ENCODE data around the gene CYP2W1. TPM values are rescaled to one million over a fixed set of nuclear protein-coding genes. Genes with fewer than 3 reads are reported as not detected.

CYP2W1 gene
- total RNA-seq, 1 experiment from 2014 or later = not detected

DNA sequence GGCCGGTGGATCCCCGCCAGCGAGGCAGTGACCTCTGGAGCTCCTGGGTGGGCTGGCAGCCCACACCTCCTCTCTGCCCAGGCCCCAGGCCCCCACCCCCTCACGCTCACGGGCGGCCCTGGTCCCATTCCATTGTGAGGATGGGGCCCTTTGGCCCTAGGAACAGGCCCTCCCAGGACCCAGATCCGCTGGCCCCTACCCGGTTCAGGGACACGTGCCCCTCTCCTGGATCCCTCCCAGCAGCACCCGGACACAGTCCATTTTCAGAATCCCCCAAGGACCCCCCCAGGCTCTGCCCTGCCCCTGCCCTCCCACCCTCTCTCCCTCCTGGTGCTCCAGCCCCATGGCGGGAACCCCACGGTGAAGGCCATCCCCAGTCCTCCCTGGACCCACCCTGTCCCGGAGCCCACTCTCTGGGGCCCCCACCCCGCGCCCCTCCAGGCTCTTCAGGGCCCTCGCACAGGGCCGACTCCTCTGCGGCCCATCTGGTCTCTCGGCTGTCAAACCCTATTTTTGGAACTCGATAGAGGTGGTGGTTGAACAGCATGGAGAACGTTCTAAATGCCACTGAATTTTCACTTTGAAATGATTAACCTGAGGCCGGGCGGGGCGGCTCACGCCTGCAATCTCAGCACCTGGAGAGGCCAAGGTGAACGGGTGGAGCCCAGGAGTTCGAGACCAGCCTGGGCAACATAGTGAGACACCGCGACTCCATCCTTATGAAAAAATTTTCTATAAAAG, 36.6 kb upstream of the CYP2W1 start:
- DNase-seq (no peak), ATAC-seq (no peak)
- Histone ChIP-seq H3K27me3 (ENCODE audit: low read length) (no peaks in the 10 kb centered on the region), H3K4me3 (ENCODE audit: low read length) (no peak overlapping the region), H3K79me2 (ENCODE audit: low read length) (no peaks in the 10 kb centered on the region), H3K9me3 (ENCODE audit: low read length) (no peaks in the 10 kb centered on the region), H3K9ac (ENCODE audit: low read length) (peak overlapping the region; percentile 55), H3K36me3 (ENCODE audit: low read depth, low read length) (no peaks in the 10 kb centered on the region), H3F3A (ENCODE audit: low read length, unreplicated experiment) (no peaks in the 10 kb centered on the region), H3K4me2 (ENCODE audit: low read length) (peak overlapping the region; percentile 72), H2AFZ (ENCODE audit: low read length) (peak overlapping the region; percentile 21; the same call in 1 of the 2 replicates), H3K9me2 (replicated peaks; ENCODE audit: low read length) (no peaks in the 10 kb centered on the region), H3K27ac (ENCODE audit: low read length) (peak overlapping the region; percentile 65), H3K4me1 (ENCODE audit: insufficient read depth, low read length) (peaks cover 30% of the 10 kb centered on the region), H4K20me1 (ENCODE audit: low read length) (no peaks in the 10 kb centered on the region)
- BruUV-seq (replicated peaks) = no TSS peak
- ChIA-PET CTCF (no interaction called here), POLR2A (ENCODE audit: unreplicated experiment) (interaction anchor here (0.6 kb wide), 1 partner anchor 21 kb away, joined by 9 read pairs; no protein-coding TSS in a partner anchor)
- TF ChIP-seq EZH2 (IDR thresholded peaks at IDR 0.05; ENCODE audit: low read length, unreplicated experiment) = no peak
- TF ChIP-seq EZH2phosphoT487 (IDR thresholded peaks at IDR 0.05; ENCODE audit: borderline replicate concordance, low read length) = no peak
- TF ChIP-seq, protein P1, sequence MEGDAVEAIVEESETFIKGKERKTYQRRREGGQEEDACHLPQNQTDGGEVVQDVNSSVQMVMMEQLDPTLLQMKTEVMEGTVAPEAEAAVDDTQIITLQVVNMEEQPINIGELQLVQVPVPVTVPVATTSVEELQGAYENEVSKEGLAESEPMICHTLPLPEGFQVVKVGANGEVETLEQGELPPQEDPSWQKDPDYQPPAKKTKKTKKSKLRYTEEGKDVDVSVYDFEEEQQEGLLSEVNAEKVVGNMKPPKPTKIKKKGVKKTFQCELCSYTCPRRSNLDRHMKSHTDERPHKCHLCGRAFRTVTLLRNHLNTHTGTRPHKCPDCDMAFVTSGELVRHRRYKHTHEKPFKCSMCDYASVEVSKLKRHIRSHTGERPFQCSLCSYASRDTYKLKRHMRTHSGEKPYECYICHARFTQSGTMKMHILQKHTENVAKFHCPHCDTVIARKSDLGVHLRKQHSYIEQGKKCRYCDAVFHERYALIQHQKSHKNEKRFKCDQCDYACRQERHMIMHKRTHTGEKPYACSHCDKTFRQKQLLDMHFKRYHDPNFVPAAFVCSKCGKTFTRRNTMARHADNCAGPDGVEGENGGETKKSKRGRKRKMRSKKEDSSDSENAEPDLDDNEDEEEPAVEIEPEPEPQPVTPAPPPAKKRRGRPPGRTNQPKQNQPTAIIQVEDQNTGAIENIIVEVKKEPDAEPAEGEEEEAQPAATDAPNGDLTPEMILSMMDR (conservative IDR thresholded peaks at IDR 0.05; ENCODE audit: low read depth, low read length) = no peak
- intact Hi-C loops (cut with micrococcal nuclease) = no loop called here

DNA sequence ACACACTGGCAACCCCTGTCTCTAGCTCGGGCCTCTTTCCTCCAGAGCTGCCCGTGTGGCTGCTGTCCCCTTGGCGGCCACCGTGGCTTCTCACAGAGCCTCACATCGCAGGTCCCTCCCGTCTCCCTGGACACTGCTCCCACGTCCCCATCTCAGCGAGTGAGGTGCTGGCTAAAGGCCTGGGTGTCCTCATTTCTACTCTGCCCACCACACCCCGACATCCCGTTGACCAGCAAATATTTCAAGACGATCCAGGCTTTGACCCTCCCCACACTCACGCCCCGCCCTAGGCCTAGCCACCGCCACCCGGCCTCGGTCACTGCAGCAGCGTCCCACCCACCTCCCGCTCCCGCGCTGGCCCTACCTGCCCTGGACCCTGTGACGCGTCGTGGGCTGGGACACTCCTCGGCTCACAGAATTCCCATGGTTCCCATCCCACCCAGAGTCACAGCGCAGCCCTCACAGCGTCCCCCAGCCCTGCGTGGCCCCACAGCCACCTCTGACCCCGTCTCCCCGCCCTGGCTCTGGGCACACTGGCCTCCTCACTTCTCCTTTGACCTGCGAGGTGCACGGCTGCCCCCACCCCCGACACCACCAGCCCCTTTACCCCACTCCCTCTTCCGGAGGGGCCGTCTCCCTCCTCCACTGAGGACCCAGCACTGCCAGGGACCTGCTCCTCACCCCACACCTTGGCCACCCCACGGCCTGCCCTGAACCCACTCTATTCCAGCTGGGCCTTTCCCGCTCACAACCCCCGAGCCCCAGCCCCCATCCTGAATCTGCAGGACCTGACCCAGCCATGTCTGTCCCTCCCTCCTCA, 35.4 kb upstream of the CYP2W1 start:
- CTCF ChIA-PET = no interaction called here

More for the DNA sequence above, 35.4 kb upstream of the CYP2W1 start:
- no peaks in the 10 kb centered on the region for H4K20me1 ChIP-seq (ENCODE audit: low read length)
- H3K36me3 ChIP-seq (ENCODE audit: low read depth, low read length) = no peaks in the 10 kb centered on the region
- TF ChIP-seq EZH2 (IDR thresholded peaks at IDR 0.05; ENCODE audit: low read length, unreplicated experiment) (no peak), EZH2phosphoT487 (IDR thresholded peaks at IDR 0.05; ENCODE audit: borderline replicate concordance, low read length) (no peak)
- TF ChIP-seq, protein P1 (conservative IDR thresholded peaks at IDR 0.05; ENCODE audit: low read depth, low read length) = no peak
- H2AFZ ChIP-seq (ENCODE audit: low read length) = no peak overlapping the region
- H3K9ac ChIP-seq (ENCODE audit: low read length) = no peak overlapping the region
- ATAC-seq = no peak
- no peak overlapping the region for H3K4me3 ChIP-seq (ENCODE audit: low read length)
- no peak for DNase-seq
- H3K9me3 ChIP-seq (ENCODE audit: low read length) = no peaks in the 10 kb centered on the region
- H3F3A ChIP-seq (ENCODE audit: low read length, unreplicated experiment) = no peaks in the 10 kb centered on the region
- POLR2A ChIA-PET (ENCODE audit: unreplicated experiment) = no interaction called here
- no peak overlapping the region for H3K27ac ChIP-seq (ENCODE audit: low read length)
- H3K4me1 ChIP-seq (ENCODE audit: insufficient read depth, low read length) = peaks cover 30% of the 10 kb centered on the region
- H3K27me3 ChIP-seq (ENCODE audit: low read length) = no peaks in the 10 kb centered on the region
- H3K4me2 ChIP-seq (ENCODE audit: low read length) = no peak overlapping the region
- no TSS peak for BruUV-seq (replicated peaks)
- H3K79me2 ChIP-seq (ENCODE audit: low read length) = peaks cover 3% of the 10 kb centered on the region; the same call in 1 of the 2 replicates
- no peaks in the 10 kb centered on the region for H3K9me2 ChIP-seq (replicated peaks; ENCODE audit: low read length)
- intact Hi-C loops (cut with micrococcal nuclease) = no loop called here

Data from PC-3 (cell line).